Measurements from ENCODE around the gene C1orf105. TPM values are rescaled to one million over a fixed set of nuclear protein-coding genes. Genes with fewer than 3 reads are reported as not detected.

The C1orf105 gene
- total RNA-seq, 1 donor from 2014 or later, result not detected

Other genes starting within 250 kb of the C1orf105 start
- 13.5 and 18.8 TPM in 2 replicates for gene PIGC, start 23.4 kb downstream of the C1orf105 start, total RNA-seq
- gene SUCO, start 112.5 kb downstream of the C1orf105 start, total RNA-seq, result 12.9 TPM in 2 replicates
- not detected in 2 replicates for gene FASLG, start 238.4 kb downstream of the C1orf105 start, total RNA-seq

Measured in lung microvascular endothelial cell (primary cell).